Measurements from ENCODE around the gene GLP2R. TPM values are rescaled to one million over a fixed set of nuclear protein-coding genes. Genes with fewer than 3 reads are reported as not detected.
A peak's percentile ranks its signal among the peaks of the same experiment; 100 is the strongest.

Gene GLP2R
- total RNA-seq, 1 donor from 2014 or later = not detected

DNA sequence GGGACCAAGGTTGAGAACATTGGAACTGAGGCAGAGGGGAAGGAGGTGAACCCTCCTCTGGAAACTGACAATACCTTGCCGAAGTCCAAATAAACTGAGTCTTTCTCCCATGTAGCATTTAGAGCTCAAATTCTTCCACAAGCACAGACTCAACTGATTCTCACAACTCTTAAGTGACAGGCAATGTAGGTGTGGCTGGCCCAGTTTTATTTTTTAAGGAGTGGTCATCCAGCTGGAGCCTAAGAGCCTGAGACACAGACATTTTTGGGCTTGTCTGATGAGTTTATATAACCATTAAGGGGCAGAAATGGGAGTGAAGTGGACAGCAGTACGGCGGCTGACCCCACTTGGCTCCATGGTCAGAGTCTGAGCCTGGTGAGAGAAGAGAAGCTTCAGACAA, 68.5 kb downstream of the GLP2R start:
- no peak overlapping the region for H3K27ac Mint-ChIP-seq
- TF ChIP-seq, protein P1, sequence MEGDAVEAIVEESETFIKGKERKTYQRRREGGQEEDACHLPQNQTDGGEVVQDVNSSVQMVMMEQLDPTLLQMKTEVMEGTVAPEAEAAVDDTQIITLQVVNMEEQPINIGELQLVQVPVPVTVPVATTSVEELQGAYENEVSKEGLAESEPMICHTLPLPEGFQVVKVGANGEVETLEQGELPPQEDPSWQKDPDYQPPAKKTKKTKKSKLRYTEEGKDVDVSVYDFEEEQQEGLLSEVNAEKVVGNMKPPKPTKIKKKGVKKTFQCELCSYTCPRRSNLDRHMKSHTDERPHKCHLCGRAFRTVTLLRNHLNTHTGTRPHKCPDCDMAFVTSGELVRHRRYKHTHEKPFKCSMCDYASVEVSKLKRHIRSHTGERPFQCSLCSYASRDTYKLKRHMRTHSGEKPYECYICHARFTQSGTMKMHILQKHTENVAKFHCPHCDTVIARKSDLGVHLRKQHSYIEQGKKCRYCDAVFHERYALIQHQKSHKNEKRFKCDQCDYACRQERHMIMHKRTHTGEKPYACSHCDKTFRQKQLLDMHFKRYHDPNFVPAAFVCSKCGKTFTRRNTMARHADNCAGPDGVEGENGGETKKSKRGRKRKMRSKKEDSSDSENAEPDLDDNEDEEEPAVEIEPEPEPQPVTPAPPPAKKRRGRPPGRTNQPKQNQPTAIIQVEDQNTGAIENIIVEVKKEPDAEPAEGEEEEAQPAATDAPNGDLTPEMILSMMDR (conservative IDR thresholded peaks at IDR 0.05) = no peak
- H3K9me3 Mint-ChIP-seq = no peaks in the 10 kb centered on the region
- H3K4me3 Mint-ChIP-seq = no peak overlapping the region
- no peaks in the 10 kb centered on the region for H3K4me1 Mint-ChIP-seq (ENCODE audit: unreplicated experiment)
- DNase-seq (ENCODE audit: extremely low spot score, unreplicated experiment) = no peak
- H3K27me3 Mint-ChIP-seq = peaks cover 17% of the 10 kb centered on the region
- H3K36me3 Mint-ChIP-seq = no peaks in the 10 kb centered on the region

DNA sequence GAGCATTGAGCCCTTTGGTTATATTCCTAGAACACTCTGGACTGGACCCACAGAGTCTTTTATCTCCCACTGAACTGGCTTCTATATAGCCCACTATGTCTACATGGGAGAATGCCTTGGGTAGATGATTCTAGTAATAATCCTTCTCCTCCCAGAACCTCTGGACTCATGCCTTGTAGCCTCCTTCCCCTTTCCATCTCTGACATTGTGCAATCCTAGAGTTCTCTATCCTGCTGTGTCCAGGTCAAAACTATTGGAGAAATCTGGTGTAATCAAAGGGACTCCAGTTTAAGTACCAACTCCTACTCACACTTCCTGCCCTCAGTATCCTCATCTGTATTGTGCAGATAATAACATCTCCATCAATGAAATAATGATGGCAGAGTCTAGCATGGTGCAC, 70.2 kb downstream of the GLP2R start:
- no peaks in the 10 kb centered on the region for H3K36me3 Mint-ChIP-seq
- H3K27me3 Mint-ChIP-seq = peaks cover 19% of the 10 kb centered on the region
- no peaks in the 10 kb centered on the region for H3K9me3 Mint-ChIP-seq
- H3K4me1 Mint-ChIP-seq (ENCODE audit: unreplicated experiment) = peaks cover 12% of the 10 kb centered on the region
- no peak for DNase-seq (ENCODE audit: extremely low spot score, unreplicated experiment)
- TF ChIP-seq, protein P1 (conservative IDR thresholded peaks at IDR 0.05) = no peak
- no peak overlapping the region for H3K4me3 Mint-ChIP-seq
- H3K27ac Mint-ChIP-seq = no peak overlapping the region

DNA sequence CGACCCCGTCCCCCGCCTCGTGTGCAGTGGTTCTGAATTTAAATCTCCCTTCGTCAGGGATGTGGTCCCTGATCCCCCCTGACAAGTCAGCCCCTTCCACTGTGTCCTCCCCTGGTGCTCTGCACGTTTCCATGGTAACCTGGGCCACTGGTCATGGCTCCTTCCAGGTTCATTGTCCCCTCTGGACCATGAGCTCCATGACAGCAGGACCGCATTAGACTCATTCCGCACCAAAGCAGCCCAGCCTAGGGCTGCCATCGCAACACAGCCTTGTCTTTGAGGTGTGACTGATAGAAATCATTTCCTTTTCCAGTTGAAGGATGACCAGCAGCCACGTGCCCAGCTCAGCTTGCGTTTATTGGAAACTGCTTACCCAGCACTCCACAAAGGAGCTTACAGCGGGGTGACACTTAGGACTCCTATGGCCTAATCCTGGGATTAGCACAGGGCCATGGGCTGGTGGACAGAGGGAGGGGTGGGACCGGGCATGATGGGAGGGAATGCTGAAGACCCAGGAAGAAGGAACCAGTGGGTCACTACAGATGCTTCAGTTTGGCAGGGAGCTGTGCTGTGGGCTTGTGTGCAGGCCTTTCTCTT, 71.7 kb downstream of the GLP2R start:
- peaks cover 22% of the 10 kb centered on the region for H3K4me1 Mint-ChIP-seq (ENCODE audit: unreplicated experiment)
- no peaks in the 10 kb centered on the region for H3K36me3 Mint-ChIP-seq
- no peak overlapping the region for H3K4me3 Mint-ChIP-seq
- H3K27ac Mint-ChIP-seq = no peak overlapping the region
- DNase-seq (ENCODE audit: extremely low spot score, unreplicated experiment) = no peak
- H3K9me3 Mint-ChIP-seq = no peaks in the 10 kb centered on the region
- H3K27me3 Mint-ChIP-seq = peaks cover 25% of the 10 kb centered on the region
- TF ChIP-seq, protein P1 (conservative IDR thresholded peaks at IDR 0.05) = no peak

DNA sequence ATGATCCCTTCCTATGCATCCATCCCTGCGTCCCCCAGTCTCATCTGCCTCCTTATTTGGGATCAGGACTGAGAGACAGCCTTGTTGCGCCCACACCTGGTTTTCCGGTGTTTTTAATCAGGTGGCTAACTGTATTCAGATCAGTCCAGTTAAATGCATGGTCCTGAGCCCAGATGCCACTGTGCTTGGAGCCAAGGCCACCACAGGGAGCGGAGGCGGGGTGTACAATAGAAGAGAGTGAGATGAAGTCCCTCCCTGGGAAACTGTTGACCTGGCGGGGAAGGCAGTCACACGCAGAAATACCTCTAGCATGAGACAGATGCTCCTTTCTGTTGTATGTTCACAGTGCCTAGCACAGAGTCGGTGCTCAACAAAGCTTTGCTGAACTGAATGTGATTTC, 73.1 kb downstream of the GLP2R start:
- Mint-ChIP-seq H3K27me3 (peaks cover 21% of the 10 kb centered on the region), H3K9me3 (no peaks in the 10 kb centered on the region), H3K4me1 (ENCODE audit: unreplicated experiment) (peaks cover 22% of the 10 kb centered on the region), H3K36me3 (no peaks in the 10 kb centered on the region), H3K27ac (no peak overlapping the region), H3K4me3 (no peak overlapping the region)
- TF ChIP-seq, protein P1 (conservative IDR thresholded peaks at IDR 0.05) = no peak
- DNase-seq (ENCODE audit: extremely low spot score, unreplicated experiment) = no peak

DNA sequence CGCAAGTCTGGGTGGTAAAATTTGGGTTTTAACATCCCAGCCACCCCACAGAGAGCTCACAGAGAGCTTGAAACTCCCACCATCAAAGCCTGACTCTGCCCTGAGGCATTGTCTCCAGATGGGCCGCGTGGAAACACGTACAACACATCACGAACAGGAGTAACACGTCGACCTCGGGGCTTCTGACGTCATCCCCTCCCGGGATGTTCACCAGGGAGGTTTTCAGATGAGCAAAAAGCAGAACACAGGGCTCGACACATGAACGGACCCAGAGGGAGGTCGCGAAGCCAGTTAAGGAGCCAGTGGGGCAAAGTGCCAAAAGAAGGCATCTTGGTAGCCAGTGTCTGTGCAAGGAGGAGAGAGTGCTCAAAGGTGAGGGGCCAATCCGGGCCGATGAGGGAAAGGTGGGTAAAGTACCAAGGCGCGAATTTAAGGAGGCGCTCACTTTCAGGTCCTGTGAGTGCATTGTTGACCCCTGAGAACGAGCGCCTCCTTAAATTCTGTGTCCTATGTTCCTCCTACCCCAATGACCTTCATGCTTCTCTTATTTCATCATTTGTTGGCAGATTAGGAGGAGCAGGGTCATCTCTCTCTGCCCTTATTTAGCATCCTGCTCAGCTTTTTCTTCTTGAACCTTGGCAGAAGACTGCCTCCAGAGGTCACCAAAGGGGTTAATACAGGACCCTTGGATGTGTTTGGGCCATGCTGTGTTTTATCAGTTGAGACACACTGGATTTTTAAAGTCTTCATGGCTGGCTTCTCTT, 73.7 kb downstream of the GLP2R start:
- TF ChIP-seq, protein P1 (conservative IDR thresholded peaks at IDR 0.05) = no peak
- peak overlapping the region; percentile 28 for H3K27ac Mint-ChIP-seq

More for the DNA sequence above, 73.7 kb downstream of the GLP2R start:
- peaks cover 21% of the 10 kb centered on the region for H3K27me3 Mint-ChIP-seq
- H3K9me3 Mint-ChIP-seq = no peaks in the 10 kb centered on the region
- no peak for DNase-seq (ENCODE audit: extremely low spot score, unreplicated experiment)
- no peaks in the 10 kb centered on the region for H3K36me3 Mint-ChIP-seq
- no peak overlapping the region for H3K4me3 Mint-ChIP-seq
- H3K4me1 Mint-ChIP-seq (ENCODE audit: unreplicated experiment) = peaks cover 22% of the 10 kb centered on the region

Data from type B pancreatic cell (in vitro differentiated cells).